Psoas muscle (tissue), 8 donors: Measurements from ENCODE around the gene TMEM59. TPM values are rescaled to one million over a fixed set of nuclear protein-coding genes. Genes with fewer than 3 reads are reported as not detected.

ENCODE experiments used
- ATAC-seq, 4 donors: fragments of 200-7000 bp; cut with Tn5 transposase; one replicate each; pipeline ENCODE4 v1.9.1; 2020; ENCODE audit warnings: moderate library complexity in 3 of 4, mild to moderate bottlenecking in 2 of 4
- DNase-seq, 2 donors: peaks; one replicate each; pipeline ENCODE4 v3.0.0-alpha.2; 2020
- H3K27ac ChIP-seq: fragments of 200-600 bp; one replicate; pipeline ENCODE4 v1.8.0; 2022
- H3K27me3 ChIP-seq, 3 donors: fragments of 200-600 bp in 1 of 3; one replicate each; pipeline versions ENCODE4 v1.6.1 to v1.8.0; 2013 to 2022; ENCODE audit warnings: low read length in 2 of 3, mild to moderate bottlenecking in 2 of 3, moderate library complexity in 1 of 3; ENCODE audit not compliant: insufficient read depth in 3 of 3
- H3K36me3 ChIP-seq, 2 donors: fragments of 200-600 bp in 1 of 2; one replicate each; pipeline versions ENCODE4 v1.6.1 to v1.8.0; 2013 to 2022; ENCODE audit warnings: low read depth in 1 of 2, mild to moderate bottlenecking in 1 of 2, moderate library complexity in 1 of 2; ENCODE audit not compliant: insufficient read depth in 1 of 2
- H3K4me1 ChIP-seq: fragments of 200-600 bp; one replicate; pipeline ENCODE4 v1.8.0; 2022
- H3K4me3 ChIP-seq: fragments of 200-600 bp; one replicate; pipeline ENCODE4 v1.8.0; 2022; ENCODE audit warnings: mild to moderate bottlenecking
- H3K9me3 ChIP-seq: fragments of 200-600 bp; one replicate; pipeline ENCODE4 v1.8.0; 2022
- CTCF ChIP-seq: fragments of 200-600 bp; IDR thresholded peaks from one replicate; pipeline ENCODE4 v1.8.0; 2022; ENCODE audit warnings: antibody characterized with exemption
- WGBS, 3 donors: extraction: QIAGEN DNeasy Blood & Tissue Kit; methylation state at CpG; one replicate each; pipeline versions ENCODE4 v1.1.6 to v1.1.7; 2013; 5-methylcytosine and 5-hydroxymethylcytosine counted together
- intact Hi-C, 2 donors: fragments of 100-400 bp; cut with DNase I; formaldehyde crosslinking; loops; one replicate each; pipeline versions ENCODE4 v1.11.0 to v1.14.2; 2022
- polyA plus RNA-seq, 3 donors: library from polyadenylated mRNA; stranded (reverse); fragments of 200-250 nt; gene quantifications; one replicate each; pipeline ENCODE4 v1.2.3, GENCODE V29; 2013
- total RNA-seq, 4 donors: library from RNA; stranded (reverse); fragmentation: NEBNext Ultra II Directional in 2 of 4; extraction: Animal tissue kit (Norgen Biotek cat#: 25700) in 2 of 4; gene quantifications; one replicate each; pipeline versions ENCODE4 v1.2.1 to v1.2.4, GENCODE V29; 2021 to 2023
- donor health status: healthy with polysubstance abuse.
- donor health status: DM: no; HTN: no; CAD: no; lungs with moderate emphysema.
- donor health status: Bipolar disorder and iron deficiency.
- donor health status: healthy.
- donor health status: DM: yes; HTN: yes; CAD: no.
- donor health status: DM: no; HTN: no; CAD: no.
- donor health status: DM: no; HTN: no; CAD: no.
- donor health status: DM: yes; HTN: yes; CAD: no.

TMEM59 gene
- total and polyA plus RNA-seq, 7 donors = 123 to 240 (median 173) TPM

- Histone ChIP-seq H3K27ac (no peak overlapping the region), H3K4me3 (no peak overlapping the region), H3K27me3 (peaks cover 0 to 15% (median 5%) of the 10 kb centered on the region in 3 donors), H3K9me3 (no peaks in the 10 kb centered on the region), H3K4me1 (no peaks in the 10 kb centered on the region), H3K36me3 (no peaks in the 10 kb centered on the region)
- ATAC-seq = no peak
- no peak for DNase-seq
- no peak for TF ChIP-seq CTCF
- WGBS, 3 donors = 79 to 81% (median 80%) methylated on average over 9 of the region's 9 CpGs
- intact Hi-C loops = no loop called here
Measured at GRCh38 chr1:54012008-54012325, 41.0 kb downstream of the TMEM59 start.

- H3K27me3 ChIP-seq = peaks cover 0 to 15% (median 5%) of the 10 kb centered on the region in 3 donors
Measured at GRCh38 chr1:54011316-54012007, 41.5 kb downstream of the TMEM59 start.

GRCh38 chr1:54010415-54011117 lies 42.4 kb downstream of the TMEM59 start:
- Histone ChIP-seq H3K27ac (no peak overlapping the region), H3K9me3 (no peaks in the 10 kb centered on the region), H3K36me3 (no peaks in the 10 kb centered on the region), H3K27me3 (peaks cover 0 to 15% (median 5%) of the 10 kb centered on the region in 3 donors), H3K4me3 (no peak overlapping the region), H3K4me1 (no peaks in the 10 kb centered on the region)
- no peak for TF ChIP-seq CTCF
- DNase-seq (no peak), ATAC-seq (no peak)
- WGBS, 3 donors = 50 to 58% (median 55%) methylated on average over 5 of the region's 5 CpGs
- intact Hi-C loops = no loop called here

More at GRCh38 chr1:54011316-54012007, 41.5 kb downstream of the TMEM59 start:
- intact Hi-C loops = no loop called here
- Histone ChIP-seq H3K36me3 (no peaks in the 10 kb centered on the region), H3K4me1 (no peaks in the 10 kb centered on the region), H3K4me3 (no peak overlapping the region), H3K9me3 (no peaks in the 10 kb centered on the region), H3K27ac (no peak overlapping the region)
- DNase-seq (no peak), ATAC-seq (no peak)
- no peak for TF ChIP-seq CTCF
- WGBS, 3 donors = 74 to 77% (median 77%) methylated on average over 9 of the region's 9 CpGs

GRCh38 chr1:54009406-54009805 lies 43.6 kb downstream of the TMEM59 start:
- no peak for TF ChIP-seq CTCF
- H3K27me3 ChIP-seq = peaks cover 0 to 15% (median 7%) of the 10 kb centered on the region in 3 donors
- ATAC-seq = no peak
- H3K4me1 ChIP-seq = no peaks in the 10 kb centered on the region
- H3K27ac ChIP-seq = no peak overlapping the region
- DNase-seq = no peak
- intact Hi-C loops = no loop called here
- H3K36me3 ChIP-seq = no peaks in the 10 kb centered on the region
- no peak overlapping the region for H3K4me3 ChIP-seq
- 86 to 88% (median 87%) methylated on average over 4 of the region's 4 CpGs for whole genome bisulfite sequencing, 3 donors
- H3K9me3 ChIP-seq = no peaks in the 10 kb centered on the region
